Urothelium cell line (cell line): ENCODE data around the gene PPP5C.
"Not testable (repeated sequence)": the region's sequence is repeated elsewhere in the genome, so short reads cannot be mapped to it uniquely, and the experiment has no call there.

Experiments
- DNase-seq: peaks from one replicate; pipeline ENCODE4 v3.0.0; 2011; ENCODE audit warnings: low spot score, mixed read lengths
- FAIRE-seq: peaks from 2 replicates; lab custom pipeline; 2011; peaks lifted over from hg19 to GRCh38; lab: Jason Lieb, UNC

The PPP5C gene

GRCh38 chr19:46383846-46384245 is 37.0 kb downstream of the PPP5C start:
- DNase-seq, result no peak
- FAIRE-seq, result no peak

DNA sequence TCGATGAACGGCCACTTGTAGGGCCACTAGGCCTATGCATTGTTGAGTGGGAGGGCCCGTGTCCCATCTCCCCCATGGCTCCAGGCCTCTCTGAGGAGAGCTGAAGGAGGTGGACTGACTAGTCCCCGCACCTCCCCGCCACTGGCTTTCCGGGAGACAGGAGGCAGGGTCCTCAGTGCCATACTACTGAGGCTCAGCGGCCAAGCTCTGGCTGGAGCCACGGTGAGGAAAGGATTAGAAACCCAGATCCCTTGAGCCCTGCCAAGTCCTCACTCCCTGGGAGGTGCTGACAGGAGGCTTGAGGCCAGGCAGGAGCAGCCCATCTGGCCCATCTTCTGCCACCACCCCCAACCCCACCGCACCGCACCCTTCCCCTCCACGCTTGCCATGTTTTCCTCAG is 37.5 kb downstream of the PPP5C start:
- DNase-seq (no peak), FAIRE-seq (no peak)

DNA sequence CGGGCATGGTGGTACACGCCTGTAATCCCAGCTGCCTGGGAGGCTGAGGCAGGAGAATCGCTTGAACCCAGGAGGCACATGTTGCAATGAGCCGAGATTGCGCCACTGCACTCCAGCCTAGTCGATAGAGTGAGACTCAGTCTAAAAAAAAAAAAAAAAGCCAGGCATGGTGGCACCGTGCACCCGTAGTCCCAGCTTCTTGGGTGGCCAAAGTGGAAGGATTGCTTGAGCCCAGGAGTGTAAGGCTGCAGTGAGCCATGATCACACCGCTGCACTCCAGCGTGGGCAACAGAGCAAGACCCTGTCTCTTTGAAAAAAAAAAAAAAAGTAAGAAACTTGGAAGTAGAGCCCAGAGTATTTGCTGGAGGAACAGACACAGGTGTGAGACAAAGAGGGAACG is 38.7 kb downstream of the PPP5C start:
- FAIRE-seq, result no peak
- DNase-seq, result no peak

GRCh38 chr19:46386151-46386550 is 39.3 kb downstream of the PPP5C start:
- FAIRE-seq (no peak), DNase-seq (no peak)

DNA sequence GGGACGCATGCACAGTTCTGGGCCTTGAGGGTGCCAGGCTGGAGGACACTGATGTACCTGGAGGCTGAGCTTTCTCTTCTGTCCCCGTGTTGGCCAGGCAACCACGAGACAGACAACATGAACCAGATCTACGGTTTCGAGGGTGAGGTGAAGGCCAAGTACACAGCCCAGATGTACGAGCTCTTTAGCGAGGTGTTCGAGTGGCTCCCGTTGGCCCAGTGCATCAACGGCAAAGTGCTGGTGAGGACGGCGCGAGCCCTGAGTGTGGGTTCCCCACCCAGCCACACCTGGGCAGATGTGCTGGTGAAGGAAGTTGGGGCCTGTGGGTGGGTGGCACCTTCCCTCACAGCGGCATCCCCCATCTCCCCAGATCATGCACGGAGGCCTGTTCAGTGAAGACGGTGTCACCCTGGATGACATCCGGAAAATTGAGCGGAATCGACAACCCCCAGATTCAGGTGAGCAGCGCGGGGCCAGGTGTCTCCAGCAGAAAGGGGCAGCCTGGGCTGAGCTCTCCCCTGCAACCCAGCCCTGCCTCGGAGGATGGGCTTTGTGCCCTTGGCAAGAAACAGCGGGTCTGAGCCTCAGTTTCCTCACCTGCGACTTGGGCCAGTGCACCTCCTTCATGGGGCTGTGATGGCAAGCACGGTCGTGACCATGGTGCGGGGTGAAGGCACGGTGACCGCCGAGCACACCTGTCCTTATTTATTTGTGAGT is 40.3 kb downstream of the PPP5C start:
- FAIRE-seq, result no peak
- no peak for DNase-seq

- DNase-seq (no peak), FAIRE-seq (no peak)
Observed at GRCh38 chr19:46387713-46388130, 40.8 kb downstream of the PPP5C start.

DNA sequence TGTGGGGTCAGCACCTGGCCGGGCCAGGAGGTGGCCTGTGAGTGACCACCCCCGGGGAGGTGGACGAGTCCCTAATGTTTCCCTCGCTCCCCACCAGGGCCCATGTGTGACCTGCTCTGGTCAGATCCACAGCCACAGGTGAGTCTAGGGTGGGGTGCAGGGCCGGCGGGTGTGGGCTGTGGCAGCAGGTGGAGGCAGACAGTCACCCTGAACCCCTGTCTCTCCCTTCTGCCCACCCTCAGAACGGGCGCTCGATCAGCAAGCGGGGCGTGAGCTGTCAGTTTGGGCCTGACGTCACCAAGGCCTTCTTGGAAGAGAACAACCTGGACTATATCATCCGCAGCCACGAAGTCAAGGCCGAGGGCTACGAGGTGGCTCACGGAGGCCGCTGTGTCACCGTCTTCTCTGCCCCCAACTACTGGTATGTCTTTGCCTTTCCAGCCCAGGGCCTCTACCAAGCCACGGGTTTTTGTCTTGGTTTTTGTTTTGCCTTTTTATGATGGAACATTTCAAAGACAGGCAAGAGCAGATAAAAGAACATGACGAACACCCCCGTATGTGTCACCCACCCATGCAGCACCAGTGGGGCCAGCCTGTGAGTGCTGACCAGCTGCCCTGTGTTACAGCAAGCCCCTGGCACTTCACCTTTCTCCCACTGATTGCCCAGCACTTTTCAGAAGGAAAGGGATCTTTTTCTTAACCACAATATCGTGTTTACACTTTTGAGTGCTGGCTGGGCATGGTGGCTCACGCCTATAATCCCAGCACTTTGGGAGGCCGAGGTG is 41.6 kb downstream of the PPP5C start:
- DNase-seq, result no peak
- no peak for FAIRE-seq

DNA sequence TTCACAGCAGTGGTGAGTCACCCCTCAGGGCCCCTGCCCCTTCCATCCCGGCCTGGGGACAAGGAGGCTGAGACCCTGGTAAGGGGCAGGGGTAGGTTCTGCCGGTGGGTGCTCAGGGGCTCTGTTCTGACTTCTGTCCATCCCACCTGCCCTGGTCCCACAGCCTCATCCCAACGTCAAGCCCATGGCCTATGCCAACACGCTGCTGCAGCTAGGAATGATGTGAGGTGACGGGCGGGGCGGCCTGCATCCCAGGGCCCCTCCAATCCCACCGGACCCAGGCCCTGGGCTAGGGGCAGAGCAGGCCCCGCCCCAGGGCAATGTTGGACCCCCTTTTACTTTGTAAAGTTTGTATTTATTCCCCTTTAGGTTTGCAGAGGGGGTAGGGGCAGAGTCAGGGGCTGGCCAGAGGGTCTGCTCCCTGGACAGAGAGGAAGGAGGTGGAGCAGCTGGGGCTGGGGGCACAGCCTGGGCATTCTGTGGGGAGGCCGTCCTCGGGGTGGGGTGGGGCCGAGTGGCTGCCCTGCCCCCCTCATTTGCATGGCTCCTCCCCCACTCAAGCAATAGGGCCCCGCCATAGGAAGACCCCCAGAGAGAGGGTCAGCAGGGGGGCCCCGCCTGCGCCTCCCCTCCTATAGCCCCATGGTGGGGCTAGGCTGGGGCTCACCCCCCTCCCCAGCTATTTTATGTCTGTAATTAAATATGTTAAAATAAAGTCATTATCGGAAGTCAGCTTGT is 43.4 kb downstream of the PPP5C start:
- FAIRE-seq, result no peak
- no peak for DNase-seq

DNA sequence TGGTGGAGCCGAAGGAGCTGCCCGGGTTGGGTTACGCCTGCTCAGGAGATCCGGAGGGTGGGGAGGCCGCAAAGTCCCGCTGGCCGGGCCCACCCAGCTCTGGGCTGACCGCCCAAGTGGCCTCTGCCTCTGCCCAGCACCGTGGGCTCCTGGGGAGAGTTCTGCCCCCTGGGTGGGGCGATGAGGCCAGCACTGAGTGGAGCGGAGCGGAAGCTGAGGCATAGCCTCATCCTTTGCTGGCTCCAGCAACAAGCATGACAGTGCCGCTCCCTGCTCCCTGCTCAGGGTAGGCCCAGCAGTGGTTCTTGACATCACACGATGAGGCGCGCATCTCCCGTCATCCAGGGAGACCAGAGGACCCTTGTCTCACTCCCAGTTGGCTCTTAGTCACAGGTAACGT is 44.0 kb downstream of the PPP5C start:
- FAIRE-seq, result no peak
- DNase-seq, result no peak

GRCh38 chr19:46391296-46392251 is 44.7 kb downstream of the PPP5C start:
- DNase-seq (no peak), FAIRE-seq (no peak)

DNA sequence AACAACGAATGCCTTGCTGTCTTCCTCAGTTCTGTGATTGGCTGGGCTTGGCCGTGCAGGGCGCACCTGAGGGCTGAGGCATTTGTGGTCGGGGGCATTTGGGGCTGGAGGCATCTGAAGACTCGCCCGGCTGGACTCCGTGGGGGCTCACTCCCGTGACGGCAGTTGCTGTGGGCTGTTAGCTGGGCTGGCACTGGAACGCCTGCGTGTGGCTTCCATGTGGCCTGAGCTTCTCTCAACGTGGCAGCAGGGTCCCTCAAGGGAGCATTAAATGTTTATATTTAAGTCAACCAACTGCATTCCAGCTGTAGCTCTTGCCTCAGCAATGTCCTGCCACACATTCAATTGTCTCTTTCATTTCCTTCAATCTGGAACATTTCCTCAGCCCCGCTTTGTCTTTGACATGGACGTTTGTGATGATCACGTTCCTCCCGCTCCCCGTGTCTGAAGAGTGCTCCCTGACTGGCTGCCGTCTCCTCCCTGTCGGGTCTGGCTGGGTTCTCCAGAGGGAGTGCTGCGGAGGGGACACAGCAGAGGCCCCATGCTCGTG is 45.4 kb downstream of the PPP5C start:
- FAIRE-seq, result no peak
- no peak for DNase-seq

DNA sequence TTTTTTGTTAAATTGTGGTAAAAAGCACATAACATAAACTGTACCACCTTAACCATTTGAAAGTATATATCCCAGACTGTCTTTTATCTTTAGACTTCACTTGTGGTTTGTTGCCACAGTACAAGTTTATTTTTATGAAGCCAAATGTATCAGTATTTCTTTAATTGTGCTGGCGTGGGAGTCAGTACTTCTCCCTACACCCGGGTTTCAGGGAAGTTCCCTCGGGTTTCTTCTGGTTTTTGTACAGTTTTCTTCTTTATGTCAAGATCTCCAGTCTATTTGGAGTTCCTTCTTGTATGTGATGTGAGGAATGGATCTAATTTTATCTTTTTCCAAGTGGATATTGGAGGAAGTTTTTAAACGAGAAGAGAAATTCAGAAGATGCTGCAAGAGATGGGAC is 46.0 kb downstream of the PPP5C start:
- FAIRE-seq (no peak), DNase-seq (no peak)

DNA sequence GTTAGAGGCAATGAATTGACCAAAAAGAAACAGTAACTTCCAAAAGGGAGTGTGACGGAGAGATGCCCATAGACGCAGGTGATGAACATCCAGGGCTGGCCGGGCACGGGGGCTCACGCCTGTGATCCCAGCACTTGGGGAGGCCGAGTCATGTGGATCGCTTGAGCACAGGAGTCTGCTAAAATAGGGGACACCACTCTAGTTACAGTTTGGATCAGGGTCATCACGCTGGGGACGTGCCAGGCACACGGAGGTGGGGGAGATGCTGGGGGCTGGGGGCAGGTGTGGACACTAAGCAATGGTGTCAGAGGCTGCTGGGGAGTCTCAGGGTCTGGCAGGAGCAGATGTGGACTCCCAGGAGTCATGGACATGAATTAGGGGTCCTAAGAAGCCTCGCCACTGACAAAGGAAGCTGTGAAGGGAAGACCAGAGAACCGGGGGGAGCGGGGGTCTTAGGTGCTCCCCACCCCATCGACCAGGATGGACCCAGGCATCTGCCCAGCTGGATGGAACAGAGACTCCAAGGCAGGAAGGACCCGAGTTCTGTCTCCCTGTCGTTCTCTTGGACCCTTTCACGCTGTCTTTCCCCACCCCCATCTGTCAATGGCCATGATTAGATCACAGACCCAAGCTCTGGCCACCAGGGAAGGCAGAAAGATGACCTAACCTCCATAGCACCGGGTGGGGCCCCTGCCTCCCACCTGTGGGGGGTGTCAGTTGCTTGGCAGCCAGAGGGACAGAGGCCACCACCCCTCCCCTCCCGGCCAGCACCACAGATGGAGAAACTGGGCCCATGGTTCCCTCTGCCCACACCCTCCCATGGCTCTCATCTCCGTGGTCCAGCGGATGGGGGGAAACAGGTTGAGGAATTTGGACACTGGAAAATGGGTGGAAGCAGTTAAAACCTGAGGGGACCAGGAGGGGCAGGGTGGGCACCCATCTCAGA is 46.8 kb downstream of the PPP5C start:
- DNase-seq, result no peak

DNA sequence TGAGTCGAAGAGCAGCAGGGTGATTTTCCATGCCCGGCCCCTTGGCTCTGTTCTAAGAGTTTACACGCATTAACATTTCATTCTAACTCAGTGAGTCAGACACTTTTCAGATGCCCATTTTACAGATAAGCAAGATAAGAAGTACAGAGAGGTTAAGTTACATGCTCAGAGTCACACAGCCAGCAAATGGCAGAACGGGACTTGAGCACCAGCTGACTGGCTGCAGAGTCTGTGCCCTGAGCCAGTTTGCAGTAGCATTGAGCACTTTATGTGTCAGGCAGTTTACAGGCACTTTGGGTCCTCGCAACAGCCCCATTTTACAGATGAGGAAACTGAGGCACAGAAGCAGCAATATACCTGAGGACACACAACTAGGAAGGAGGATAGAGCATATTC is 47.5 kb downstream of the PPP5C start:
- FAIRE-seq (no peak), DNase-seq (no peak)

More for the DNA sequence above, 46.8 kb downstream of the PPP5C start:
- no peak for FAIRE-seq

DNA sequence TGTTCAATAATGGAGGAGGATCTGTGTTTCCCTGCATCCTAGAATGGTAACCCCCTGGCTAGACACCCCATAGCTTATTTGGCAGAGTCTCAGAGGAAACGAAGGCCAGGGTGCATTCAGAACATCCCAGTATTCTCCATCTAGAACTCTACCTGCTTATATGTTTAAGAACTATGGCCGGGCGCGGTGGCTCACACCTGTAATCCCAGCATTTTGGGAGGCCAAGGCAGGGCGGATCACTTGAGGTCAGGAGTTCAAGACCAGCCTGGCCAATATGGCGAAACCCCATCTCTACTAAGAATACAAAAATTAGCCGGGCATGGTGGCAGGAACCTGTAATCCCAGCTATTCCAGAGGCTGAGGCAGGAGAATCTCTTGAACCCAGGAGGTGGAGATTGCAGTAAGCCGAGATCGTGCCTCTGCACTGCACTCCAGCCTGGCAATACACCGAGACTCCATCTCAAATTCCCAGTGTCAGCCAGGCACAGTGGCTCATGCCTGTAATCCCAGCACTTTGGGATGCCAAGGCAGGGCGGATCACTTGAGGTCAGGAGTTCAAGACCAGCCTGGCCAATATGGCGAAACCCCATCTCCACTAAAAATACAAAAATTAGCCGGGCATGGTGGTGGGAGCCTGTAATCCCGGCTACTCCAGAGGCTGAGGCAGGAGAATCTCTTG is 51.1 kb downstream of the PPP5C start:
- FAIRE-seq, DNase-seq: not testable (repeated sequence)

GRCh38 chr19:46402725-46403124 is 55.8 kb downstream of the PPP5C start:
- no peak for DNase-seq
- FAIRE-seq, result no peak

- FAIRE-seq, result no peak
- DNase-seq, result no peak
Observed at GRCh38 chr19:46404055-46404752, 57.3 kb downstream of the PPP5C start.
